PFSK-1 (cell line): Measurements from ENCODE around the gene INKA1.

ENCODE experiments used
- FOXP2 ChIP-seq: optimal IDR thresholded peaks from 2 replicates; pipeline ENCODE3; 2011; ENCODE audit warnings: borderline replicate concordance, control low read depth, inconsistent platforms; ENCODE audit not compliant: insufficient read depth; ENCODE audit errors: extremely low read length, extremely low read depth
- POLR2AphosphoS5 ChIP-seq: IDR thresholded peaks from 2 replicates; pipeline ENCODE4 v1.6.1; 2012; ENCODE audit warnings: low read depth, mild to moderate bottlenecking, control low read depth, low read length, moderate library complexity
- SIN3A ChIP-seq: IDR thresholded peaks from 2 replicates; pipeline ENCODE4 v1.6.1; 2012; ENCODE audit warnings: mild to moderate bottlenecking, low read length, moderate library complexity, borderline replicate concordance; ENCODE audit not compliant: insufficient read depth
- TAF1 ChIP-seq: IDR thresholded peaks from 2 replicates; pipeline ENCODE4 v1.6.1; 2012; ENCODE audit warnings: low read length, control low read depth, borderline replicate concordance; ENCODE audit not compliant: insufficient read depth

DNA sequence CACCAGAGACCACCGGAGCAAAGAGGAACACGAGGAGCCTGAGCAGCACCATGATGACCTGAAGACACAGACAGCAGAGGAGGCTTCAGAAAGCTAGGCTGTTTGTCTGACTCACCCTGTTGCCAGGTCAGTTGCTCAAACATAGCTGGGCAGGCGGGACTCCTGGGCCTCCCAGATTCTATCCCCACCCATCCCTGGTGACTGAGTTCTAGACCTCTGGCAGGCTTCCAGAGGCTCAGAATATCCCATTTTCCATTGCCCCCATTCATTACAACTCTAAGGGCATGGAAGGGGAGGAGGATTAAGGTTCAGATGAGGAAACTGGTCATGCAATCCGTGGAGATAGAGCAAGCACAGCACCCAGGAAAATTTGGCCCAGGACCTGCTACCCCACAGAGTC, 3.3 kb upstream of the INKA1 start, which contains the start of gene CDHR4:
- no peak for TF ChIP-seq FOXP2
- no peak for TF ChIP-seq POLR2AphosphoS5
- no peak for TF ChIP-seq TAF1
- no peak for TF ChIP-seq SIN3A
